ENCODE measurements around the gene TMEM271.

DNA sequence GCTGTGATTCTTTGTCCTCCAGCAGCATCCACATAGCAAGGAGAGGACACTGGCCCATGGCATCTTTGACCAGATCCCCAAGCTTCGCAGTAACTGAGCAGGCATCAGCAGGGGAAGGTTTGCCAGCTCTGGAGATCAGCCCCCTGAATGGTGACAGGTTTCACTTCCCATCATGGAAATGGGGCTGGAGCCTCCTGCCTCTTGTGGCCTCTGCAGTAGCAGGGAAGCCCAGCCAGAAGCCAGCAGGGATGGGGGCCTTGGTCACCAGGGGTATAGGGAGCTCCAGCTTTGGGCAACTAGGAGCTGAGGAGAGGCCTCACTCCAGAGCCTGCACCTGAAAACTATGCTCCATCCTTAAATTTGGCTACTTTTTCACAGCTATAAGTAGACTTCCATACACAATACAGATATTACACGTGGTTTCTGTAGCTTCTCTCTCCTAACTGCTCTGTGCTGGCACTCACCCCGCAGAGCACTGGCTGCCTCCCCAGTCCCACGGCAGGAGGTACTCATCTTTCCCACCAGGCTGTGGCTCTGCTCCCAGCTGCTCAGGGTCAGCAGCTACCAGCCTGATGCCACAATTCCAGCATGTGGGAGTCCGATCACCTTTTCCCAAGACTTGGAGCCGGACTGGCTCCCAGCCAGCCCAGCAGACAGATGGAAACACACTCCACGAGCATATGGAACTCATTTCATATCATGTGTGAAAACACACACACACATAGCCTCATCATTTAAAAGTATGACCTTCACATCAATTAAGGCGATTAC is 2.8 kb downstream of the TMEM271 start:
- no peak for TF ChIP-seq EZH2 (IDR thresholded peaks at IDR 0.05)
- TF ChIP-seq, protein P1, sequence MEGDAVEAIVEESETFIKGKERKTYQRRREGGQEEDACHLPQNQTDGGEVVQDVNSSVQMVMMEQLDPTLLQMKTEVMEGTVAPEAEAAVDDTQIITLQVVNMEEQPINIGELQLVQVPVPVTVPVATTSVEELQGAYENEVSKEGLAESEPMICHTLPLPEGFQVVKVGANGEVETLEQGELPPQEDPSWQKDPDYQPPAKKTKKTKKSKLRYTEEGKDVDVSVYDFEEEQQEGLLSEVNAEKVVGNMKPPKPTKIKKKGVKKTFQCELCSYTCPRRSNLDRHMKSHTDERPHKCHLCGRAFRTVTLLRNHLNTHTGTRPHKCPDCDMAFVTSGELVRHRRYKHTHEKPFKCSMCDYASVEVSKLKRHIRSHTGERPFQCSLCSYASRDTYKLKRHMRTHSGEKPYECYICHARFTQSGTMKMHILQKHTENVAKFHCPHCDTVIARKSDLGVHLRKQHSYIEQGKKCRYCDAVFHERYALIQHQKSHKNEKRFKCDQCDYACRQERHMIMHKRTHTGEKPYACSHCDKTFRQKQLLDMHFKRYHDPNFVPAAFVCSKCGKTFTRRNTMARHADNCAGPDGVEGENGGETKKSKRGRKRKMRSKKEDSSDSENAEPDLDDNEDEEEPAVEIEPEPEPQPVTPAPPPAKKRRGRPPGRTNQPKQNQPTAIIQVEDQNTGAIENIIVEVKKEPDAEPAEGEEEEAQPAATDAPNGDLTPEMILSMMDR (IDR thresholded peaks at IDR 0.05), result no peak

Measured in neural progenitor cell (in vitro differentiated cells).